HEK293 (cell line): ENCODE data around the gene POU2F2.

Experiments
- EGR2 ChIP-seq: fragments of 450-650 bp; formaldehyde crosslinking; IDR thresholded peaks from 2 replicates; pipeline ENCODE4 v1.5.1; 2016; ENCODE audit warnings: low read depth, missing biosample characterization, missing genetic modification characterization
- GFI1B ChIP-seq: fragments of 450-650 bp; formaldehyde crosslinking; IDR thresholded peaks from 2 replicates; pipeline ENCODE4 v1.5.1; 2016; ENCODE audit warnings: missing biosample characterization, missing genetic modification characterization
- SP2 ChIP-seq: fragments of 450-650 bp; formaldehyde crosslinking; IDR thresholded peaks from 2 replicates; pipeline ENCODE4 v1.5.1; 2016; ENCODE audit warnings: missing biosample characterization, missing genetic modification characterization
- SP3 ChIP-seq: fragments of 450-650 bp; formaldehyde crosslinking; IDR thresholded peaks from 2 replicates; pipeline ENCODE4 v1.5.1; 2016; ENCODE audit warnings: missing biosample characterization, missing genetic modification characterization
- ZNF140 ChIP-seq: fragments of 450-650 bp; formaldehyde crosslinking; IDR thresholded peaks from 2 replicates; pipeline ENCODE4 v1.5.1; 2016; ENCODE audit warnings: missing biosample characterization, missing genetic modification characterization
- ZNF184 ChIP-seq: fragments of 450-650 bp; IDR thresholded peaks from 2 replicates; pipeline ENCODE4 v1.5.1; 2018; ENCODE audit warnings: missing biosample characterization, mild to moderate bottlenecking, missing genetic modification characterization
- ZNF202 ChIP-seq: fragments of 450-650 bp; formaldehyde crosslinking; IDR thresholded peaks from 2 replicates; pipeline ENCODE4 v1.5.1; 2016; ENCODE audit warnings: missing biosample characterization, missing genetic modification characterization, borderline replicate concordance
- ZNF23 ChIP-seq: fragments of 450-650 bp; formaldehyde crosslinking; IDR thresholded peaks from 2 replicates; pipeline ENCODE4 v1.5.1; 2016; ENCODE audit warnings: missing biosample characterization, missing genetic modification characterization, borderline replicate concordance
- ZNF274 ChIP-seq, 2 experiments: fragments of 200-500 bp in 1 of 2; fragments of 450-650 bp in 1 of 2; sonication (Bioruptor generic) in 1 of 2; formaldehyde crosslinking in 1 of 2; IDR thresholded peaks; 2 replicates each; pipeline versions ENCODE4 v1.5.1 to v1.6.1; 2014 to 2016; ENCODE audit warnings: borderline replicate concordance in 1 of 2, inconsistent platforms in 1 of 2, low read length in 1 of 2, missing biosample characterization in 1 of 2, missing genetic modification characterization in 1 of 2
- ZNF311 ChIP-seq: fragments of 450-650 bp; formaldehyde crosslinking; IDR thresholded peaks from 2 replicates; pipeline ENCODE4 v1.5.1; 2017; ENCODE audit warnings: missing biosample characterization, missing genetic modification characterization, borderline replicate concordance
- ZNF473 ChIP-seq: fragments of 450-650 bp; formaldehyde crosslinking; IDR thresholded peaks from 2 replicates; pipeline ENCODE4 v1.5.1; 2017; ENCODE audit warnings: missing biosample characterization, missing genetic modification characterization
- ZNF521 ChIP-seq: fragments of 450-650 bp; formaldehyde crosslinking; IDR thresholded peaks from 2 replicates; pipeline ENCODE4 v1.5.1; 2017; ENCODE audit warnings: missing biosample characterization, mild to moderate bottlenecking, missing genetic modification characterization
- ZNF785 ChIP-seq: fragments of 450-650 bp; formaldehyde crosslinking; IDR thresholded peaks from 2 replicates; pipeline ENCODE4 v1.5.1; 2016; ENCODE audit warnings: missing biosample characterization, missing genetic modification characterization
- ZNF830 ChIP-seq: fragments of 450-650 bp; IDR thresholded peaks from 2 replicates; pipeline ENCODE4 v1.5.0; 2018; ENCODE audit warnings: missing biosample characterization, missing genetic modification characterization, low read depth, mild to moderate bottlenecking, moderate library complexity
- ZNF837 ChIP-seq: fragments of 450-650 bp; formaldehyde crosslinking; IDR thresholded peaks from 2 replicates; pipeline ENCODE4 v1.5.1; 2016; ENCODE audit warnings: missing biosample characterization, missing genetic modification characterization
- ZNF843 ChIP-seq: fragments of 450-650 bp; formaldehyde crosslinking; IDR thresholded peaks from 2 replicates; pipeline ENCODE4 v1.5.1; 2016; ENCODE audit warnings: missing biosample characterization, missing genetic modification characterization
- TF ChIP-seq, protein P1 (sequence below): fragments of 450-650 bp; formaldehyde crosslinking; IDR thresholded peaks from 2 replicates; pipeline ENCODE4 v1.5.1; 2016; ENCODE audit warnings: missing biosample characterization, missing genetic modification characterization
- TF ChIP-seq, protein P2 (sequence below): fragments of 450-650 bp; IDR thresholded peaks from 2 replicates; pipeline ENCODE4 v1.5.1; 2018; ENCODE audit warnings: missing biosample characterization, missing genetic modification characterization
- TF ChIP-seq, protein P3 (sequence below): fragments of 450-650 bp; formaldehyde crosslinking; IDR thresholded peaks from 2 replicates; pipeline ENCODE4; 2016; ENCODE audit warnings: missing biosample characterization, missing genetic modification characterization
- TF ChIP-seq, protein P4 (sequence below): fragments of 450-650 bp; formaldehyde crosslinking; optimal IDR thresholded peaks from 2 replicates; pipeline ENCODE3; 2016; ENCODE audit warnings: missing biosample characterization, mild to moderate bottlenecking, missing genetic modification characterization
- TF ChIP-seq, protein P5 (sequence below): fragments of 450-650 bp; formaldehyde crosslinking; IDR thresholded peaks from 2 replicates; pipeline ENCODE4 v1.5.1; 2017; ENCODE audit warnings: missing biosample characterization, missing genetic modification characterization
- TF ChIP-seq, protein P6 (sequence below): fragments of 450-650 bp; formaldehyde crosslinking; IDR thresholded peaks from 2 replicates; pipeline ENCODE4 v1.5.1; 2017; ENCODE audit warnings: missing biosample characterization, mild to moderate bottlenecking, missing genetic modification characterization, moderate library complexity
- TF ChIP-seq, protein P7 (sequence below): fragments of 450-650 bp; formaldehyde crosslinking; IDR thresholded peaks from 2 replicates; pipeline ENCODE4 v1.5.1; 2016; ENCODE audit warnings: missing biosample characterization, missing genetic modification characterization
- TF ChIP-seq, protein P8 (sequence below): fragments of 450-650 bp; formaldehyde crosslinking; IDR thresholded peaks from 2 replicates; pipeline ENCODE4 v1.5.1; 2016; ENCODE audit warnings: missing biosample characterization, missing genetic modification characterization

POU2F2 gene

DNA sequence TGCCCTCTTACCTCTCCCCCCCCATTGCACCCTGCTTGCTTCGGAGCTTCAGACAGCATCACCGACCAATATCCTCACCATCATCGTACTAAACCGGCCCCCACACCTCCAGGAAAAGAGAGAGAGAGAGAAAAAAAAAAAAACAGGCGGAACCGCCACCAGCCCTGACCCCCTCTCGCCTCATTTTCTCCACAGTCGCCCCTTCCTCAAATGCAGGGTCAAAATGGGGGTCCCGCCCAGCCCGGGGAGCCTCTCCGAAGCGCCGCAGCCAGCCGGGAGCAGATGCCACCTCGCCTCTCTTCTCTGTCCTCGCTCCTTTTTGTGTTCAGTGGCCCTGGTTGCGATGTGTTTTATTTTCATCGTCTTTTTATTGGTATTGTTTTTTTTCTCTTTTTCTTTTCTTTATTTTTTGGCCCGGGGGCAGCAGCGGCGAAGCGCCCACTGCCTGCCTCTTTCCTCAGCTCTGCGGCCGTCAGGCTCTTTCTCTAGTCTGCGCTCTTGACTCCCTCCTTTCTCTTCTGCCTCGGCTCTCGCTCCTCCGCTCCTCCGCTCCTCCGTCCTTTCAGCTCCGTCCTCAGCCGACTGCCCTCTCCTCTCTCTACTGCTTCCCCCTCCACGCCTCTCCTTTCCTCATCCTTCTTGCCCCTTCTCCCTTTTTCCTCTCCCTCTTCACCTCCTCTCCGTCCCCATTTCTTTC, 43.9 kb upstream of the POU2F2 start (continued):
- TF ChIP-seq EGR2 (peak; percentile 46; the same call in 1 of the 2 replicates), SP2 (tag by site-specific recombination) (no peak), ZNF830 (no peak), ZNF473 (tag by site-specific recombination) (no peak), ZNF274 (IDR thresholded peaks at IDR 0.05; ENCODE audit: low read length) (no peak), ZNF274 (tag by site-specific recombination; IDR thresholded peaks at IDR 0.05; ENCODE audit: borderline replicate concordance) (no peak), ZNF184 (tag by site-specific recombination) (no peak), ZNF202 (tag by site-specific recombination) (no peak), GFI1B (tag by site-specific recombination) (no peak), ZNF311 (tag by site-specific recombination) (no peak), ZNF843 (tag by site-specific recombination) (0 out of 2 replicates have a peak, but pooled peaks have one; percentile 59), ZNF140 (no peak), ZNF23 (tag by site-specific recombination) (no peak), ZNF521 (tag by site-specific recombination) (no peak), ZNF837 (tag by site-specific recombination) (no peak), ZNF785 (tag by site-specific recombination) (no peak), SP3 (tag by site-specific recombination) (no peak; the same call in 1 of the 2 replicates)
- TF ChIP-seq, protein P1, sequence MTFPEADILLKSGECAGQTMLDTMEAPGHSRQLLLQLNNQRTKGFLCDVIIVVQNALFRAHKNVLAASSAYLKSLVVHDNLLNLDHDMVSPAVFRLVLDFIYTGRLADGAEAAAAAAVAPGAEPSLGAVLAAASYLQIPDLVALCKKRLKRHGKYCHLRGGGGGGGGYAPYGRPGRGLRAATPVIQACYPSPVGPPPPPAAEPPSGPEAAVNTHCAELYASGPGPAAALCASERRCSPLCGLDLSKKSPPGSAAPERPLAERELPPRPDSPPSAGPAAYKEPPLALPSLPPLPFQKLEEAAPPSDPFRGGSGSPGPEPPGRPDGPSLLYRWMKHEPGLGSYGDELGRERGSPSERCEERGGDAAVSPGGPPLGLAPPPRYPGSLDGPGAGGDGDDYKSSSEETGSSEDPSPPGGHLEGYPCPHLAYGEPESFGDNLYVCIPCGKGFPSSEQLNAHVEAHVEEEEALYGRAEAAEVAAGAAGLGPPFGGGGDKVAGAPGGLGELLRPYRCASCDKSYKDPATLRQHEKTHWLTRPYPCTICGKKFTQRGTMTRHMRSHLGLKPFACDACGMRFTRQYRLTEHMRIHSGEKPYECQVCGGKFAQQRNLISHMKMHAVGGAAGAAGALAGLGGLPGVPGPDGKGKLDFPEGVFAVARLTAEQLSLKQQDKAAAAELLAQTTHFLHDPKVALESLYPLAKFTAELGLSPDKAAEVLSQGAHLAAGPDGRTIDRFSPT (tag by site-specific recombination): no peak
- TF ChIP-seq, protein P2, sequence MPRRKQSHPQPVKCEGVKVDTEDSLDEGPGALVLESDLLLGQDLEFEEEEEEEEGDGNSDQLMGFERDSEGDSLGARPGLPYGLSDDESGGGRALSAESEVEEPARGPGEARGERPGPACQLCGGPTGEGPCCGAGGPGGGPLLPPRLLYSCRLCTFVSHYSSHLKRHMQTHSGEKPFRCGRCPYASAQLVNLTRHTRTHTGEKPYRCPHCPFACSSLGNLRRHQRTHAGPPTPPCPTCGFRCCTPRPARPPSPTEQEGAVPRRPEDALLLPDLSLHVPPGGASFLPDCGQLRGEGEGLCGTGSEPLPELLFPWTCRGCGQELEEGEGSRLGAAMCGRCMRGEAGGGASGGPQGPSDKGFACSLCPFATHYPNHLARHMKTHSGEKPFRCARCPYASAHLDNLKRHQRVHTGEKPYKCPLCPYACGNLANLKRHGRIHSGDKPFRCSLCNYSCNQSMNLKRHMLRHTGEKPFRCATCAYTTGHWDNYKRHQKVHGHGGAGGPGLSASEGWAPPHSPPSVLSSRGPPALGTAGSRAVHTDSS (tag by site-specific recombination): no peak
- TF ChIP-seq, protein P3, sequence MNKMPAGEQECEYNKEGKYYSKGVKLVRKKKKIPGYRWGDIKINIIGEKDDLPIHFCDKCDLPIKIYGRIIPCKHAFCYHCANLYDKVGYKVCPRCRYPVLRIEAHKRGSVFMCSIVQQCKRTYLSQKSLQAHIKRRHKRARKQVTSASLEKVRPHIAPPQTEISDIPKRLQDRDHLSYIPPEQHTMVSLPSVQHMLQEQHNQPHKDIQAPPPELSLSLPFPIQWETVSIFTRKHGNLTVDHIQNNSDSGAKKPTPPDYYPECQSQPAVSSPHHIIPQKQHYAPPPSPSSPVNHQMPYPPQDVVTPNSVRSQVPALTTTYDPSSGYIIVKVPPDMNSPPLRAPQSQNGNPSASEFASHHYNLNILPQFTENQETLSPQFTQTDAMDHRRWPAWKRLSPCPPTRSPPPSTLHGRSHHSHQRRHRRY: no peak
- TF ChIP-seq, protein P4, sequence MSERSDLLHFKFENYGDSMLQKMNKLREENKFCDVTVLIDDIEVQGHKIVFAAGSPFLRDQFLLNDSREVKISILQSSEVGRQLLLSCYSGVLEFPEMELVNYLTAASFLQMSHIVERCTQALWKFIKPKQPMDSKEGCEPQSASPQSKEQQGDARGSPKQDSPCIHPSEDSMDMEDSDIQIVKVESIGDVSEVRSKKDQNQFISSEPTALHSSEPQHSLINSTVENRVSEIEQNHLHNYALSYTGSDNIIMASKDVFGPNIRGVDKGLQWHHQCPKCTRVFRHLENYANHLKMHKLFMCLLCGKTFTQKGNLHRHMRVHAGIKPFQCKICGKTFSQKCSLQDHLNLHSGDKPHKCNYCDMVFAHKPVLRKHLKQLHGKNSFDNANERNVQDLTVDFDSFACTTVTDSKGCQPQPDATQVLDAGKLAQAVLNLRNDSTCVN (tag by site-specific recombination): no peak
- TF ChIP-seq, protein P5, sequence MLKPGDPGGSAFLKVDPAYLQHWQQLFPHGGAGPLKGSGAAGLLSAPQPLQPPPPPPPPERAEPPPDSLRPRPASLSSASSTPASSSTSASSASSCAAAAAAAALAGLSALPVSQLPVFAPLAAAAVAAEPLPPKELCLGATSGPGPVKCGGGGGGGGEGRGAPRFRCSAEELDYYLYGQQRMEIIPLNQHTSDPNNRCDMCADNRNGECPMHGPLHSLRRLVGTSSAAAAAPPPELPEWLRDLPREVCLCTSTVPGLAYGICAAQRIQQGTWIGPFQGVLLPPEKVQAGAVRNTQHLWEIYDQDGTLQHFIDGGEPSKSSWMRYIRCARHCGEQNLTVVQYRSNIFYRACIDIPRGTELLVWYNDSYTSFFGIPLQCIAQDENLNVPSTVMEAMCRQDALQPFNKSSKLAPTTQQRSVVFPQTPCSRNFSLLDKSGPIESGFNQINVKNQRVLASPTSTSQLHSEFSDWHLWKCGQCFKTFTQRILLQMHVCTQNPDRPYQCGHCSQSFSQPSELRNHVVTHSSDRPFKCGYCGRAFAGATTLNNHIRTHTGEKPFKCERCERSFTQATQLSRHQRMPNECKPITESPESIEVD (tag by site-specific recombination): no peak
- TF ChIP-seq, protein P6, sequence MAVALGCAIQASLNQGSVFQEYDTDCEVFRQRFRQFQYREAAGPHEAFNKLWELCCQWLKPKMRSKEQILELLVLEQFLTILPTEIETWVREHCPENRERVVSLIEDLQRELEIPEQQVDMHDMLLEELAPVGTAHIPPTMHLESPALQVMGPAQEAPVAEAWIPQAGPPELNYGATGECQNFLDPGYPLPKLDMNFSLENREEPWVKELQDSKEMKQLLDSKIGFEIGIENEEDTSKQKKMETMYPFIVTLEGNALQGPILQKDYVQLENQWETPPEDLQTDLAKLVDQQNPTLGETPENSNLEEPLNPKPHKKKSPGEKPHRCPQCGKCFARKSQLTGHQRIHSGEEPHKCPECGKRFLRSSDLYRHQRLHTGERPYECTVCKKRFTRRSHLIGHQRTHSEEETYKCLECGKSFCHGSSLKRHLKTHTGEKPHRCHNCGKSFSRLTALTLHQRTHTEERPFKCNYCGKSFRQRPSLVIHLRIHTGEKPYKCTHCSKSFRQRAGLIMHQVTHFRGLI: no peak
- TF ChIP-seq, protein P7, sequence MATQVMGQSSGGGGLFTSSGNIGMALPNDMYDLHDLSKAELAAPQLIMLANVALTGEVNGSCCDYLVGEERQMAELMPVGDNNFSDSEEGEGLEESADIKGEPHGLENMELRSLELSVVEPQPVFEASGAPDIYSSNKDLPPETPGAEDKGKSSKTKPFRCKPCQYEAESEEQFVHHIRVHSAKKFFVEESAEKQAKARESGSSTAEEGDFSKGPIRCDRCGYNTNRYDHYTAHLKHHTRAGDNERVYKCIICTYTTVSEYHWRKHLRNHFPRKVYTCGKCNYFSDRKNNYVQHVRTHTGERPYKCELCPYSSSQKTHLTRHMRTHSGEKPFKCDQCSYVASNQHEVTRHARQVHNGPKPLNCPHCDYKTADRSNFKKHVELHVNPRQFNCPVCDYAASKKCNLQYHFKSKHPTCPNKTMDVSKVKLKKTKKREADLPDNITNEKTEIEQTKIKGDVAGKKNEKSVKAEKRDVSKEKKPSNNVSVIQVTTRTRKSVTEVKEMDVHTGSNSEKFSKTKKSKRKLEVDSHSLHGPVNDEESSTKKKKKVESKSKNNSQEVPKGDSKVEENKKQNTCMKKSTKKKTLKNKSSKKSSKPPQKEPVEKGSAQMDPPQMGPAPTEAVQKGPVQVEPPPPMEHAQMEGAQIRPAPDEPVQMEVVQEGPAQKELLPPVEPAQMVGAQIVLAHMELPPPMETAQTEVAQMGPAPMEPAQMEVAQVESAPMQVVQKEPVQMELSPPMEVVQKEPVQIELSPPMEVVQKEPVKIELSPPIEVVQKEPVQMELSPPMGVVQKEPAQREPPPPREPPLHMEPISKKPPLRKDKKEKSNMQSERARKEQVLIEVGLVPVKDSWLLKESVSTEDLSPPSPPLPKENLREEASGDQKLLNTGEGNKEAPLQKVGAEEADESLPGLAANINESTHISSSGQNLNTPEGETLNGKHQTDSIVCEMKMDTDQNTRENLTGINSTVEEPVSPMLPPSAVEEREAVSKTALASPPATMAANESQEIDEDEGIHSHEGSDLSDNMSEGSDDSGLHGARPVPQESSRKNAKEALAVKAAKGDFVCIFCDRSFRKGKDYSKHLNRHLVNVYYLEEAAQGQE: no peak
- TF ChIP-seq, protein P8, sequence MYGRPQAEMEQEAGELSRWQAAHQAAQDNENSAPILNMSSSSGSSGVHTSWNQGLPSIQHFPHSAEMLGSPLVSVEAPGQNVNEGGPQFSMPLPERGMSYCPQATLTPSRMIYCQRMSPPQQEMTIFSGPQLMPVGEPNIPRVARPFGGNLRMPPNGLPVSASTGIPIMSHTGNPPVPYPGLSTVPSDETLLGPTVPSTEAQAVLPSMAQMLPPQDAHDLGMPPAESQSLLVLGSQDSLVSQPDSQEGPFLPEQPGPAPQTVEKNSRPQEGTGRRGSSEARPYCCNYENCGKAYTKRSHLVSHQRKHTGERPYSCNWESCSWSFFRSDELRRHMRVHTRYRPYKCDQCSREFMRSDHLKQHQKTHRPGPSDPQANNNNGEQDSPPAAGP (tag by site-specific recombination): no peak
